ENCODE data around the gene UBE2QL1. TPM values are rescaled to one million over a fixed set of nuclear protein-coding genes. Genes with fewer than 3 reads are reported as not detected.

UBE2QL1 gene
- total RNA-seq, 1 donor: not detected

DNA sequence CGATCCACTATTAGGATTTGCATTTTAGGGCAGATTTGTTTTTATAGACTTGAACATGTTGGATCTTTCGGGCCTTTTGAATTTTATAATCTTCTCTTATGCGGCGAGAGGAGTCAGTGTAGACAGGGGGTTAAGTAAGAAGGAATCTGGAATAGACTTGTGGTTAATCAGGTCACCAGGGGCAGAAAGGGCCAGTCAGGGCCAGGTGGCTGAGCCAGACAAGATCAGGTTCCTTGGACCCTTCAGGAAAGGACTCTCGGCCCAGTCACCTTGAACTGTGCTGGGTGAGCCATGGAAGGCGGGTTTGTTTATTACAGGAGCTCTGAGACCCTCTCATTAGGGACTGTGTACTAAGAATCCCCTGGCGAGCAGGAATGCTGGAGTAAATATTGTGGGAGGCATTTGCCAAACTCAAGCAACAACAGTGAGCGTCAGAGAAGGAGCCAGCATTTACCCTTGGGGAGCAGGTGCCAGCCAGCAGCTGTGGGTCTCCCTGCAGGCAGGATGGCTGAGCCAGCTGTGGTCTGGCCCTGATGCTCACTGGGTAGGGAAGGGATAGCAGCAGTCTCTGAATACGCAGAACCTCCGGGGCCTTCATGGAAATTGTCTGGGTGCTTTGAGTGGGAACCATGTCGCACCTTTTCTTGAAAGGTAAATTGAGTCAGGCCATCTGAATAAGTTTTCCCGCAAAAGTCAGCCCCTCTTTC, 79.2 kb downstream of the UBE2QL1 start:
- TF ChIP-seq, protein P1, sequence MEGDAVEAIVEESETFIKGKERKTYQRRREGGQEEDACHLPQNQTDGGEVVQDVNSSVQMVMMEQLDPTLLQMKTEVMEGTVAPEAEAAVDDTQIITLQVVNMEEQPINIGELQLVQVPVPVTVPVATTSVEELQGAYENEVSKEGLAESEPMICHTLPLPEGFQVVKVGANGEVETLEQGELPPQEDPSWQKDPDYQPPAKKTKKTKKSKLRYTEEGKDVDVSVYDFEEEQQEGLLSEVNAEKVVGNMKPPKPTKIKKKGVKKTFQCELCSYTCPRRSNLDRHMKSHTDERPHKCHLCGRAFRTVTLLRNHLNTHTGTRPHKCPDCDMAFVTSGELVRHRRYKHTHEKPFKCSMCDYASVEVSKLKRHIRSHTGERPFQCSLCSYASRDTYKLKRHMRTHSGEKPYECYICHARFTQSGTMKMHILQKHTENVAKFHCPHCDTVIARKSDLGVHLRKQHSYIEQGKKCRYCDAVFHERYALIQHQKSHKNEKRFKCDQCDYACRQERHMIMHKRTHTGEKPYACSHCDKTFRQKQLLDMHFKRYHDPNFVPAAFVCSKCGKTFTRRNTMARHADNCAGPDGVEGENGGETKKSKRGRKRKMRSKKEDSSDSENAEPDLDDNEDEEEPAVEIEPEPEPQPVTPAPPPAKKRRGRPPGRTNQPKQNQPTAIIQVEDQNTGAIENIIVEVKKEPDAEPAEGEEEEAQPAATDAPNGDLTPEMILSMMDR (IDR thresholded peaks at IDR 0.05; ENCODE audit: insufficient read depth, low read depth, low read length): no peak

DNA sequence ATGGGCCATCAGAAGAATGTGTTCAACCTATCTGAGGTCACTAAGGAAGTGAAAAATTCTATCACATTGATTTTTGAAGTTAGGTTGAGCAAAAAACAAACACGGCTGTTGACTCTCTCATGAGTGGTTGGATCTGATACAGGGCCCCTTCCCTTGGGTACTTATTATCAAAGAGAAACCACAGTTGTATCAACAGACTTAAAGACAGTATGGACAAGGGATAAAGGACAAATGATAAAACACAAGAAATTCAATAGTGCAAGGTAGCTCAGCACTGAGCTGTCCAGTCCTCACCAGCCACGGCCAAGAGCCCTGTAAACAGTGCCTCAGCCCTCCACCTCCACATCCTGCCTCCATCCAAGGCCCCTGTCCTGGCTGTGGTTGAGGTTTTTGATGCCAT, 86.9 kb downstream of the UBE2QL1 start:
- DNase-seq (ENCODE audit: low read depth): no peak
- TF ChIP-seq, protein P1 (IDR thresholded peaks at IDR 0.05; ENCODE audit: insufficient read depth, low read depth, low read length): no peak

More for the DNA sequence above, 79.2 kb downstream of the UBE2QL1 start:
- no peak overlapping the region for H3K4me3 ChIP-seq (ENCODE audit: low read depth, low read length)
- no peak for DNase-seq (ENCODE audit: low read depth)

DNA sequence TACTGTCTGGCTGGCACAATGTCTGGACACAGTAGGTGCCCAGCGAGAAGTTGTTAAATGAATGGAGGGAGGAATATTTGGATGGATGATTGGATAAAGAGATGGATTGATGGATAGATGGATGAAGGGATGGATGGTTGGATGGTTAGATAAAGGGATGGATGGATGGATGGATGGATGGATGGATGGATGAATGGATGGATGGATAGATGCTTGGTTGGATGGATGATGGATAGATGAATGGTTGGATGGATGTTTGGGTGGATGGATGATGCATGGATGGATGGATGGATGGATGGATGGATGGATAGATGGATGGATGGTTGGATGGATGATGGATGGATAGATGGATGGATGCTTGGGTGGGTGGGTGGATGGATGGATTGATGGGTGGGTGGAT, 90.4 kb downstream of the UBE2QL1 start:
- no peak for DNase-seq (ENCODE audit: low read depth)
- no peak overlapping the region for H3K4me3 ChIP-seq (ENCODE audit: low read depth, low read length)
- TF ChIP-seq, protein P1 (IDR thresholded peaks at IDR 0.05; ENCODE audit: insufficient read depth, low read depth, low read length): no peak

More for the DNA sequence above, 86.9 kb downstream of the UBE2QL1 start:
- H3K4me3 ChIP-seq (ENCODE audit: low read depth, low read length): no peak overlapping the region

DNA sequence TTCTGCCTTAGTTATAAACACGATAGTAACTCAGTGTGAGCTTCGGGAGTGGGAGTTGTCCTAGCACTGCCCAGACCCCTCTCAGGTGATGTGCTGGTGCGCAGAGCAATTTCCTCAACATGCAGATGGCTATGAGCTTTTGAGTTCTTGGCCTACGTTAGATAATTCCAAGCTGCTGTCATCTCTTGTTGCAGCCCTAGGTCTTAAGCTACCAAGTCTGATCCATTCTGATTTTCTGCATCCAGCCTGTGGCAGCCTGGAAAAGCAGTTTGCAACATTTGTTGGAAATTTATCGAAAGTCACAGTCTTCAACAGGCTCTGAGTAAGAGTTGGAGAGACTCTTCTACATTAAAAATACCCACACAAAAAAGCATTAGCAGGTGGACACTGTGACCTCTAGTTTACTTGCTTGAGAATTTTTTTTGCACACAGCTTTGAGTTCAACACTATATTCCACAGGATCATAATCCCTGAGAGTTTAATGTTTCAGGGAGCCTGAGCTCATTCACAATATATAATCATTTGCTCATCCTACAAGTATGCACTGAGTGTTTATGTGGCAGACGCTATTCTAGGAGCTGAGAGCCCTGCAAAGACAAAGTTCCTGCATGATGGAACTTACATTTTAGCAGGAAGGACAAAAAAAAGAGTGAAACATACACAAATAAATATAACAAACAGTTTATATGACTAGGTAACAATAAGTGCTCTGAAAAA, 91.6 kb downstream of the UBE2QL1 start:
- TF ChIP-seq, protein P1 (IDR thresholded peaks at IDR 0.05; ENCODE audit: insufficient read depth, low read depth, low read length): no peak
- no peak for DNase-seq (ENCODE audit: low read depth)

DNA sequence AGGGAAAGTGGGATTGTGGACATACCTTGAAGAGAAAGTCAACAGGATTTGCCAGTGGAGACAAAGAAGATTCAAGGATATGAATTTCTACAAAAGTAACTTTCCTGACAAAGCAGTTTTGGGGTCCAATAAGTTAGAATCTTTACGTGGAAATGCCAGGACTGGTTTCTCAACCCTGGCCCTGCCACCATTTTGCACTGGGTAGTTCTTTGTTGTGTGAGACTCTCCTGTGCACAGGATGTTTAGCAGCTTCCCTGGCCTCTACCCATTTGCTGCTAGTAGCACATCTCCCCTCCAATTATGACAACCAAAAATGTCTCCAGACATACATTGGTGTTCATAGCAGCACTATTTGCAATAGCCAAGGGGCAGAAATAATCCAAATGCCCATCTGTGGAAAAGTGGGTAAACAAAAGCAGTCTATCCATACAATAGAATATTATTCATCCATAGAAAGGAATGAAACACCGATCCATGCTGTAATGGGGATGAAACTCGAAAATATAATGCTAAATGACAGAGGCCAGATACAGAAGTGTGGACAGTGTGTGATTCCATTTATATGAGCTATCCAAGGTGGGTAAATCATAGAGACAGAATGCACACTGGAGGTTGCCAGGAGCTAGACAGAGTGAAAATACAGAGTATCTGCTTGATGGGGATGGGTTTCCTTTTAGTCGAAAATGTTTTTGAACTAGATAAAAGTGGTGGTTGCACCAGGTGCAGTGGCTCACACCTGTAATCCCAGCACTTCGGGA, 92.8 kb downstream of the UBE2QL1 start:
- DNase-seq (ENCODE audit: low read depth): no peak
- no peak overlapping the region for H3K4me3 ChIP-seq (ENCODE audit: low read depth, low read length)
- TF ChIP-seq, protein P1 (IDR thresholded peaks at IDR 0.05; ENCODE audit: insufficient read depth, low read depth, low read length): no peak

More for the DNA sequence above, 91.6 kb downstream of the UBE2QL1 start:
- no peak overlapping the region for H3K4me3 ChIP-seq (ENCODE audit: low read depth, low read length)

DNA sequence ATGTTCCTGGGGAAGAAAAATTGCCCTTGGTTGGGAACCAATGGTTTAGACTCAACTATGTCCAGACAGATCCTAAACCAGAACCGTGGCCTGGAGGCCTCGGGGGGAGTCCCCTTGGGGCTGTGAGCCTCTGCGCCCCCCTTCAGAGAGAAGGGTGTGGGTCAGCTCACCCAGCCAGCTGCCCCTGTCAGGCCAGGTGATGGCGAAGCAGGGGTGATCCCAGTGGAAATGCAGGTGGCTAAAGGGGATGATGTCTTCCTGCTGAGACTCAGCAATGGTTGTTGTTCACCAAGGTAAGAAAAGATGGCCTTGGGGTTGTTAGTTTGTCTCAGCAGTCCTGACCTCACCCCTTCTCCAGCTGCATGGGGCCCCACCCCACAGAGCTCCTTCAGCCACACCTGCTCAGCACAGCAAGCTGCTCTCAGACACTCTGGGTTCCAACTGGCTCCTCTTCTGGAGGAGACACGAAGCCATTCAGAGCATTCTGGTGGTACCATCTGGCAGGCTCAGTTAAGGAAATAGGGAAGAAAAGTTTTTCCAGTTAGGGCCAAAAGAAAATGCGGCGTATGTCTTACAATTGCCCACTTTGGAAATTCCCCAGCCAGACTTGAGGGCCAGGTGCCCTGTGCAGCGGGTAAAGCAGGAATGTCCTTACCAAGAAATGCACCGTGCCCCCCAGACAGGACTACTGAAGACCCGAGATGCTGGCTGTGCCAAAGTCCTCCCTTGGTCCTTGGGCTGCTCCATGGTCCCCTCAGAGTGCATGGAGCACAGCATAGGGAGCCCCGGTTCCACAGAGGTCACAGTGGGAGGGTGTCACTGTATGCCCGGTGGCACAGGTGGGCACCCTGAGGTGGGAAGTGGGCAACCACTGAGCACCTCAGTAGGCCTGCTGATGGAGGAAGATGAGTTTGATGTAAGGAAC, 94.0 kb downstream of the UBE2QL1 start:
- no peak overlapping the region for H3K4me3 ChIP-seq (ENCODE audit: low read depth, low read length)
- no peak for DNase-seq (ENCODE audit: low read depth)
- TF ChIP-seq, protein P1 (IDR thresholded peaks at IDR 0.05; ENCODE audit: insufficient read depth, low read depth, low read length): no peak

Measured in fibroblast of villous mesenchyme (primary cell).